ENCODE results near the gene ANTXRL.
"Not testable (repeated sequence)": the region's sequence is repeated elsewhere in the genome, so short reads cannot be mapped to it uniquely, and the experiment has no call there.

Gene ANTXRL

GRCh38 chr10:46286991-46287693 lies at the start of gene ANTXRL:
ANTXRL (plus strand) TSS chr10:46286997; CDS start chr10:46287263, 266 bp downstream.
- DNase-seq (ENCODE audit: low read depth in 2 of 2, low spot score in 1 of 2): no peak

GRCh38 chr10:46237815-46238510 lies 48.8 kb upstream of the ANTXRL start:
- no peak for DNase-seq (ENCODE audit: low read depth in 2 of 2, low spot score in 1 of 2)

GRCh38 chr10:46239247-46239646 lies 47.5 kb upstream of the ANTXRL start:
- no peak for DNase-seq (ENCODE audit: low read depth in 2 of 2, low spot score in 1 of 2)

GRCh38 chr10:46239993-46240683 lies 46.7 kb upstream of the ANTXRL start:
- no peak for DNase-seq (ENCODE audit: low read depth in 2 of 2, low spot score in 1 of 2)

- no peak for DNase-seq (ENCODE audit: low read depth in 2 of 2, low spot score in 1 of 2)
Observed at GRCh38 chr10:46240684-46241565, 45.9 kb upstream of the ANTXRL start.

- DNase-seq (ENCODE audit: low read depth in 2 of 2, low spot score in 1 of 2): no peak
Observed at GRCh38 chr10:46245381-46245900, 41.4 kb upstream of the ANTXRL start.

GRCh38 chr10:46246400-46247180 lies 40.2 kb upstream of the ANTXRL start:
- DNase-seq (ENCODE audit: low read depth in 2 of 2, low spot score in 1 of 2): not testable (repeated sequence)

GRCh38 chr10:46247181-46247475 lies 39.7 kb upstream of the ANTXRL start:
- DNase-seq (ENCODE audit: low read depth in 2 of 2, low spot score in 1 of 2): no peak

- no peak for DNase-seq (ENCODE audit: low read depth in 2 of 2, low spot score in 1 of 2)
Observed at GRCh38 chr10:46247808-46248569, 38.8 kb upstream of the ANTXRL start.

- no peak for DNase-seq (ENCODE audit: low read depth in 2 of 2, low spot score in 1 of 2)
Observed at GRCh38 chr10:46248651-46249146, 38.1 kb upstream of the ANTXRL start.

- not testable (repeated sequence) for DNase-seq (ENCODE audit: low read depth in 2 of 2, low spot score in 1 of 2)
Observed at GRCh38 chr10:46249617-46250344, 37.0 kb upstream of the ANTXRL start.

- DNase-seq (ENCODE audit: low read depth in 2 of 2, low spot score in 1 of 2): no peak
Observed at GRCh38 chr10:46250481-46250880, 36.3 kb upstream of the ANTXRL start.

GRCh38 chr10:46250898-46251856 lies 35.6 kb upstream of the ANTXRL start:
- no peak for DNase-seq (ENCODE audit: low read depth in 2 of 2, low spot score in 1 of 2)

GRCh38 chr10:46251857-46252847 lies 34.6 kb upstream of the ANTXRL start:
- DNase-seq (ENCODE audit: low read depth in 2 of 2, low spot score in 1 of 2): no peak

- no peak for DNase-seq (ENCODE audit: low read depth in 2 of 2, low spot score in 1 of 2)
Observed at GRCh38 chr10:46253076-46254006, 33.5 kb upstream of the ANTXRL start.
